IMR-90 (cell line): ENCODE results near the gene COL23A1. TPM values are rescaled to one million over a fixed set of nuclear protein-coding genes. Genes with fewer than 3 reads are reported as not detected.

Experiments
- ATAC-seq: fragments of 200-7000 bp; cut with Tn5 transposase; 2 replicates; pipeline ENCODE4 v1.9.1; 2020; ENCODE audit warnings: low read depth, mild to moderate bottlenecking, moderate library complexity
- BruUV-seq: library from RNA; stranded (reverse); fragments of 400-500 nt; replicated peaks from 2 replicates; lab custom pipeline; 2021; lab: Mats Ljungman, UMichigan
- CTCF ChIA-PET: fragments of 300-600 bp; formaldehyde crosslinking; extraction: SDS; loops from one replicate; lab custom pipeline; 2021; ENCODE audit warnings: antibody characterized with exemption; lab: Yijun Ruan, JAX
- POLR2A ChIA-PET: fragments of 300-600 bp; sonication (Branson Sonifier 250); formaldehyde crosslinking; loops from one replicate; lab custom pipeline; 2022; ENCODE audit warnings: antibody characterized with exemption; ENCODE audit not compliant: unreplicated experiment; lab: Charles Lee
- DNase-seq: peaks from one replicate; pipeline ENCODE4 v3.0.0; 2013
- H2AFZ ChIP-seq: replicated peaks from 2 replicates; pipeline ENCODE3; 2013; ENCODE audit warnings: low read length, mild to moderate bottlenecking; ENCODE audit not compliant: poor library complexity
- H2AK5ac ChIP-seq: 2 replicates; pipeline ENCODE4 v1.6.1; 2013; ENCODE audit warnings: low read depth, low read length, inconsistent platforms
- H2AK9ac ChIP-seq: replicated peaks from 2 replicates; pipeline ENCODE3; 2013; ENCODE audit warnings: mild to moderate bottlenecking, low read depth, low read length, moderate library complexity; ENCODE audit not compliant: poor library complexity
- H2BK120ac ChIP-seq: 2 replicates; pipeline ENCODE4 v1.6.1; 2013; ENCODE audit warnings: low read depth, low read length, inconsistent platforms
- H2BK15ac ChIP-seq: 3 replicates; pipeline ENCODE4 v1.6.1; 2013; ENCODE audit warnings: low read depth, low read length, inconsistent platforms
- H2BK20ac ChIP-seq: 2 replicates; pipeline ENCODE4 v1.6.1; 2013; ENCODE audit warnings: low read depth, mild to moderate bottlenecking, inconsistent platforms, low read length, moderate library complexity
- H2BK5ac ChIP-seq: 2 replicates; pipeline ENCODE4 v1.6.1; 2013; ENCODE audit warnings: mild to moderate bottlenecking, low read depth, low read length, inconsistent platforms; ENCODE audit not compliant: poor library complexity, severe bottlenecking
- H3K14ac ChIP-seq: replicated peaks from 2 replicates; pipeline ENCODE4 v1.6.1; 2013; ENCODE audit warnings: low read depth, low read length, inconsistent platforms
- H3K18ac ChIP-seq: 2 replicates; pipeline ENCODE4 v1.6.1; 2013; ENCODE audit warnings: low read depth, low read length, control low read depth
- H3K23ac ChIP-seq: 2 replicates; pipeline ENCODE4 v1.6.1; 2013; ENCODE audit warnings: low read depth, low read length, inconsistent platforms
- H3K27ac ChIP-seq: 2 replicates; pipeline ENCODE4 v1.5.1; 2013; ENCODE audit warnings: mild to moderate bottlenecking, control low read depth, low read length; ENCODE audit not compliant: insufficient read depth
- H3K27me3 ChIP-seq: 2 replicates; pipeline ENCODE4 v1.6.1; 2013; ENCODE audit warnings: low read length; ENCODE audit not compliant: control insufficient read depth, insufficient read depth
- H3K36me3 ChIP-seq: 2 replicates; pipeline ENCODE4 v1.6.1; 2013; ENCODE audit warnings: low read length, mixed read lengths; ENCODE audit not compliant: control insufficient read depth, insufficient read depth
- H3K4ac ChIP-seq: 2 replicates; pipeline ENCODE4 v1.6.1; 2013; ENCODE audit warnings: low read depth, low read length, inconsistent platforms
- H3K4me1 ChIP-seq: 2 replicates; pipeline ENCODE4 v1.6.1; 2013; ENCODE audit warnings: low read length, mixed read lengths; ENCODE audit not compliant: control insufficient read depth, insufficient read depth
- H3K4me2 ChIP-seq: 2 replicates; pipeline ENCODE4 v1.6.1; 2013; ENCODE audit warnings: low read depth, mild to moderate bottlenecking, control low read depth, low read length, moderate library complexity
- H3K4me3 ChIP-seq: 2 replicates; pipeline ENCODE4 v1.5.1; 2013; ENCODE audit warnings: low read depth, mild to moderate bottlenecking, control low read depth, low read length, moderate library complexity; ENCODE audit not compliant: insufficient read depth
- H3K56ac ChIP-seq: 2 replicates; pipeline ENCODE4 v1.6.1; 2013; ENCODE audit warnings: low read length, inconsistent platforms; ENCODE audit not compliant: insufficient read depth; ENCODE audit errors: extremely low read depth
- H3K79me1 ChIP-seq, 2 experiments: 2 replicates each; pipeline ENCODE4 v1.6.1; 2013; ENCODE audit warnings: low read length in 2 of 2, inconsistent platforms in 1 of 2, low read depth in 1 of 2
- H3K9ac ChIP-seq: 2 replicates; pipeline ENCODE4 v1.6.1; 2013; ENCODE audit warnings: low read depth, low read length, control low read depth
- H3K9me1 ChIP-seq: 2 replicates; pipeline ENCODE4 v1.6.1; 2013; ENCODE audit warnings: low read length, inconsistent platforms; ENCODE audit not compliant: insufficient read depth
- H3K9me3 ChIP-seq: 2 replicates; pipeline ENCODE4 v1.6.1; 2013; ENCODE audit warnings: low read length; ENCODE audit not compliant: control insufficient read depth, insufficient read depth
- H4K20me1 ChIP-seq: 2 replicates; pipeline ENCODE4 v1.6.1; 2013; ENCODE audit warnings: low read length, inconsistent platforms; ENCODE audit not compliant: insufficient read depth
- H4K5ac ChIP-seq: 2 replicates; pipeline ENCODE4 v1.6.1; 2013; ENCODE audit warnings: mild to moderate bottlenecking, low read depth, low read length, control low read depth
- H4K8ac ChIP-seq, 2 experiments: 2 replicates each; pipeline ENCODE4 v1.6.1; 2013; ENCODE audit warnings: low read depth in 2 of 2, low read length in 2 of 2, control low read depth in 1 of 2, inconsistent platforms in 1 of 2
- H4K91ac ChIP-seq: 2 replicates; pipeline ENCODE4 v1.6.1; 2013; ENCODE audit warnings: low read depth, low read length, inconsistent platforms; ENCODE audit not compliant: insufficient read depth
- CTCF ChIP-seq: conservative IDR thresholded peaks from 2 replicates; pipeline ENCODE4 v1.5.1; 2012; ENCODE audit warnings: mild to moderate bottlenecking, low read depth, low read length, improper control_type of control experiment
- RFX5 ChIP-seq: IDR thresholded peaks from 2 replicates; pipeline ENCODE4 v1.8.0; 2012; ENCODE audit warnings: low read depth, mild to moderate bottlenecking, low read length, moderate library complexity
- dilution Hi-C: fragments of 300-500 bp; cut with HindIII; formaldehyde crosslinking; loops from one replicate; pipeline ENCODE4 v1.14.3; 2018; ENCODE audit warnings: low sequenced_read_pairs; ENCODE audit not compliant: unreplicated experiment
- in situ Hi-C: fragments of 300-500 bp; cut with MboI; formaldehyde crosslinking; loops from 3 replicates; pipeline ENCODE4 v1.14.3; 2019; ENCODE audit warnings: low sequenced_read_pairs, inconsistent platforms, mixed read lengths
- intact Hi-C: fragments of 100-400 bp; cut with micrococcal nuclease; formaldehyde crosslinking; loops from 2 replicates; pipeline ENCODE4 v1.10.0; 2022
- polyA plus RNA-seq, 3 experiments: library from polyadenylated mRNA; depleted of rRNA; stranded (reverse); fragments of >200 nt; gene quantifications; 2 replicates each; pipeline ENCODE4 v1.2.3, GENCODE V29; 2012; ENCODE audit warnings: low replicate concordance in 1 of 3
- total RNA-seq: library from RNA; depleted of rRNA; stranded (reverse); fragments of >200 nt; gene quantifications from 2 replicates; pipeline ENCODE4 v1.2.3, GENCODE V29; 2012

Gene COL23A1
- total and polyA plus RNA-seq, 2 of the 4 experiments (the other 2 are of a cell fraction): not detected

- intact Hi-C loops (loop anchor here (1.0 kb wide), 2 partner anchors 267 to 316 kb away; no protein-coding TSS in a partner anchor), dilution Hi-C loops (no loop called here), in situ Hi-C loops (loop anchor here (5.0 kb wide), 1 partner anchor 269 kb away; no protein-coding TSS in a partner anchor)
- Histone ChIP-seq H3K36me3 (no peaks in the 10 kb centered on the region), H2BK120ac (no peak overlapping the region), H3K9me1 (no peaks in the 10 kb centered on the region), H3K27ac (no peak overlapping the region), H2BK20ac (no peak overlapping the region), H4K8ac (no peak overlapping the region), H2AK5ac (no peak overlapping the region), H2BK15ac (no peak overlapping the region), H3K79me1 (no peaks in the 10 kb centered on the region), H2AK9ac (no peak overlapping the region), H3K4me3 (no peak overlapping the region), H3K56ac (no peak overlapping the region), H3K4me1 (no peaks in the 10 kb centered on the region), H3K27me3 (no peaks in the 10 kb centered on the region), H3K14ac (no peak overlapping the region), H3K9ac (no peak overlapping the region), H2BK5ac (no peak overlapping the region), H3K18ac (no peak overlapping the region), H3K23ac (no peak overlapping the region), H3K4ac (no peak overlapping the region), H2AFZ (no peak overlapping the region), H3K4me2 (no peak overlapping the region), H4K91ac (no peak overlapping the region), H3K9me3 (peaks cover 4% of the 10 kb centered on the region; the same call in 1 of the 2 replicates), H4K20me1 (no peaks in the 10 kb centered on the region), H4K5ac (no peak overlapping the region)
- BruUV-seq: no TSS peak
- peak; percentile 32; the same call in 1 of the 2 replicates for TF ChIP-seq CTCF
- no peak for TF ChIP-seq RFX5
- CTCF ChIA-PET: interaction anchor here (0.5 to 1.7 kb wide), 3 partner anchors 87 to 272 kb away, joined by 3 to 5 read pairs (median 5); no protein-coding TSS in a partner anchor
- DNase-seq (peak; percentile 36), ATAC-seq (peak; percentile 42; the same call in 1 of the 2 replicates)
- POLR2A ChIA-PET: no interaction called here
Observed at GRCh38 chr5:178551059-178551458, 39.1 kb downstream of the COL23A1 start.
